ENCODE data around the gene ZC3H18. TPM values are rescaled to one million over a fixed set of nuclear protein-coding genes. Genes with fewer than 3 reads are reported as not detected.

ZC3H18 gene
- total and polyA plus RNA-seq, 10 of the 15 experiments (the other 5 are each of a cell fraction or from before 2014, with no cell fraction given): 1.0 to 58.3 (median 22.4) TPM

DNA sequence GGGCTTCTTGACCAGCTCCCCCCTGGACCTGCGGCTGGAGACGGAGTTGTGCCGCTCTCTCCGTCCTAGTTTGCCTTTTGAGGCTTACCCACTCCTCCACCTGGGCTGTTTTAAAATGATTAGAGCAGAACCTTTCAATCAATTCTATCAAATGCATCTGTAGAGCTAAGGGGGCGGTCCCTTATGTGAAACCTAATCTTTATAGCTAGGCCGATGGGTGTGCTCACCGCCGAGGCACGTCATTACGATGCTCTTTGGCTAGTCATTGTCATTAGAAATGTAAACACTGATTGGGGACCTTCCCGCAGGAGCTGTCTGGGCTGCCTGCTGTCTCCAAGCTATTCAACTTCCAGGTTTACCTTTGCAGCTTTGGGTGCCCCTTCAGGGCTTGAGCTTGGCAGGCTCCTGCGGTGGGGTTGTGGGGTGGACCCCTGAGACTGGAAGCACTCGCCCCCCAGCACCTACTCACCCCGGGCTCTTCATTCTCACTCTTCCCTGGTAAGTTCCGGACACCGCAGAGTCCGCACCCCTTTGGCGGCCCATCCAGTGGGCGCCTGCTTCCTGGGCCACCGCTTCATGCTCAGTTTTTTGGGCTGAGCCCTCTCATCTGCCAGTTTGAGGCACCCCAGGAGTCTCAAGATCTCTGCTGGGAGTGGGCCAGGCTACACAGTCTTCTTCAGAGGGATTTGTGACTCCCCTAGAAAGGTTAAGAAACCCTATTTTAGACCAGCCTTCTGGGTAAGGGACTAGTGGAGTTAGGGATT, 47.2 kb downstream of the ZC3H18 start:
- Histone ChIP-seq H3K9me3 (replicated peaks; ENCODE audit: control insufficient read depth, insufficient read depth, low read length) (no peaks in the 10 kb centered on the region), H3K9ac (ENCODE audit: control insufficient read depth, insufficient read depth, low read length) (no peak overlapping the region), H3K79me2 (ENCODE audit: control insufficient read depth, insufficient read depth, low read length) (no peaks in the 10 kb centered on the region), H3K36me3 (ENCODE audit: control insufficient read depth in 2 of 2, insufficient read depth in 2 of 2, low read length in 1 of 2) (peaks cover 7 to 31% of the 10 kb centered on the region in 2 experiments; a peak in 3 of 4 replicates), H4K20me1 (ENCODE audit: control insufficient read depth, insufficient read depth) (no peaks in the 10 kb centered on the region), H2AFZ (ENCODE audit: control insufficient read depth, low read depth, low read length) (no peak overlapping the region), H3K4me2 (ENCODE audit: control insufficient read depth, insufficient read depth) (no peak overlapping the region), H3K4me3 (no peak overlapping the region), H3K27me3 (replicated peaks in 1 of 2; ENCODE audit: control insufficient read depth in 2 of 2, insufficient read depth in 2 of 2, low read length in 1 of 2) (no peaks in the 10 kb centered on the region), H3K4me1 (ENCODE audit: control insufficient read depth, insufficient read depth, low read length) (no peaks in the 10 kb centered on the region), H3K27ac (ENCODE audit: control insufficient read depth, insufficient read depth) (no peak overlapping the region)
- CTCF ChIA-PET: no interaction called here
- FAIRE-seq (no peak), DNase-seq (ENCODE audit: low read depth, low spot score) (no peak), ATAC-seq (no peak)
- no TSS peak for BruUV-seq (replicated peaks)
- POLR2A ChIA-PET: no interaction called here
- TF ChIP-seq, protein P1, sequence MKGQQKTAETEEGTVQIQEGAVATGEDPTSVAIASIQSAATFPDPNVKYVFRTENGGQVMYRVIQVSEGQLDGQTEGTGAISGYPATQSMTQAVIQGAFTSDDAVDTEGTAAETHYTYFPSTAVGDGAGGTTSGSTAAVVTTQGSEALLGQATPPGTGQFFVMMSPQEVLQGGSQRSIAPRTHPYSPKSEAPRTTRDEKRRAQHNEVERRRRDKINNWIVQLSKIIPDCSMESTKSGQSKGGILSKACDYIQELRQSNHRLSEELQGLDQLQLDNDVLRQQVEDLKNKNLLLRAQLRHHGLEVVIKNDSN (IDR thresholded peaks at IDR 0.05; ENCODE audit: borderline replicate concordance, extremely low read length, insufficient read depth, low read depth, low read length): no peak
- TF ChIP-seq NFXL1 (IDR thresholded peaks at IDR 0.05; ENCODE audit: borderline replicate concordance) (no peak), IKZF2 (IDR thresholded peaks at IDR 0.05) (no peak), GATAD2B (conservative IDR thresholded peaks at IDR 0.05; ENCODE audit: low read depth) (no peak), SPI1 (IDR thresholded peaks at IDR 0.05; ENCODE audit: borderline replicate concordance, insufficient read depth, low read depth, low read length) (no peak)
- SMC1A ChIA-PET (ENCODE audit: uncharacterized antibody, unreplicated experiment): interaction anchor here (0.9 to 1.0 kb wide), 2 partner anchors 9 to 28 kb away, joined by 4 read pairs; no protein-coding TSS in a partner anchor
- 97% methylated on average over 20 of the region's 20 CpGs for WGBS (ENCODE audit: insufficient coverage, insufficient replicate concordance, low lambda C conversion rate, missing lambda C conversion rate)
- intact Hi-C loops (cut with micrococcal nuclease; ENCODE audit: unreplicated experiment) (no loop called here), in situ Hi-C loops (cut with MboI) (no loop called here)
- RAD21 ChIA-PET (ENCODE audit: unreplicated experiment): no interaction called here

Data from GM12878 (cell line).